Stimulated activated naive B cell treated with anti-CD40 and anti-IgM and Interleukin-4, amounts not matched to agents 10 μg/mL and 1 μg/mL and 100 μg/mL, for 72 hours (primary cell): Measurements from ENCODE around the gene PARP4.
"Not testable (repeated sequence)": the region's sequence is repeated elsewhere in the genome, so short reads cannot be mapped to it uniquely, and the experiment has no call there.

Source experiments
- ATAC-seq, 2 donors: fragments of 150-1000 bp; cut with Tn5 transposase; replicated peaks; 2 replicates each; pipeline ENCODE4 v1.10.0; 2021; ENCODE audit warnings: moderate library complexity in 1 of 2
- DNase-seq: peaks from one replicate; pipeline ENCODE4 v3.0.0; 2021
- H3K27ac Mint-ChIP-seq: one replicate; pipeline ENCODE4 v1.8.0; 2022; ENCODE audit warnings: mild to moderate bottlenecking, mixed read lengths
- H3K27me3 Mint-ChIP-seq, 2 donors: one replicate each; pipeline ENCODE4 v1.8.0; 2022; ENCODE audit warnings: mixed read lengths in 2 of 2
- H3K36me3 Mint-ChIP-seq, 2 donors: one replicate each; pipeline ENCODE4 v1.8.0; 2022; ENCODE audit warnings: mixed read lengths in 2 of 2, mild to moderate bottlenecking in 1 of 2
- H3K4me1 Mint-ChIP-seq, 2 donors: one replicate each; pipeline ENCODE4 v1.8.0; 2022; ENCODE audit warnings: mixed read lengths in 2 of 2, mild to moderate bottlenecking in 1 of 2
- H3K4me3 Mint-ChIP-seq, 2 donors: one replicate each; pipeline ENCODE4 v1.8.0; 2022; ENCODE audit warnings: mild to moderate bottlenecking in 2 of 2, mixed read lengths in 2 of 2, moderate library complexity in 1 of 2
- H3K9me3 Mint-ChIP-seq, 2 donors: one replicate each; pipeline ENCODE4 v1.8.0; 2022; ENCODE audit warnings: mixed read lengths in 2 of 2, mild to moderate bottlenecking in 1 of 2

PARP4 gene

GRCh38 chr13:24452044-24452443, 60.5 kb downstream of the PARP4 start:
- H3K36me3 Mint-ChIP-seq, result peaks cover 45 to 62% of the 10 kb centered on the region in 2 donors
- ATAC-seq (no peak), DNase-seq (no peak)
- H3K4me3 Mint-ChIP-seq, result no peak overlapping the region
- no peak overlapping the region for H3K27ac Mint-ChIP-seq
- no peaks in the 10 kb centered on the region for H3K9me3 Mint-ChIP-seq
- no peaks in the 10 kb centered on the region for H3K4me1 Mint-ChIP-seq
- no peaks in the 10 kb centered on the region for H3K27me3 Mint-ChIP-seq

GRCh38 chr13:24450530-24450929, 62.0 kb downstream of the PARP4 start:
- no peaks in the 10 kb centered on the region for H3K4me1 Mint-ChIP-seq
- no peak for DNase-seq
- H3K4me3 Mint-ChIP-seq, result no peak overlapping the region
- peaks cover 50 to 63% of the 10 kb centered on the region in 2 donors for H3K36me3 Mint-ChIP-seq
- no peaks in the 10 kb centered on the region for H3K9me3 Mint-ChIP-seq
- no peaks in the 10 kb centered on the region for H3K27me3 Mint-ChIP-seq
- no peak overlapping the region for H3K27ac Mint-ChIP-seq
- no peak for ATAC-seq

- H3K36me3 Mint-ChIP-seq, result peaks cover 43 to 56% of the 10 kb centered on the region in 2 donors
- H3K4me3 Mint-ChIP-seq, H3K27ac Mint-ChIP-seq, H3K27me3 Mint-ChIP-seq, H3K9me3 Mint-ChIP-seq, DNase-seq, ATAC-seq, H3K4me1 Mint-ChIP-seq: not testable (repeated sequence)
Observed at GRCh38 chr13:24444851-24445250, 67.7 kb downstream of the PARP4 start.

GRCh38 chr13:24443366-24443765, 69.2 kb downstream of the PARP4 start:
- H3K27me3 Mint-ChIP-seq, result no peaks in the 10 kb centered on the region
- H3K4me1 Mint-ChIP-seq, result no peaks in the 10 kb centered on the region
- DNase-seq, result no peak
- no peak overlapping the region for H3K27ac Mint-ChIP-seq
- no peaks in the 10 kb centered on the region for H3K9me3 Mint-ChIP-seq
- ATAC-seq, result no peak
- no peak overlapping the region for H3K4me3 Mint-ChIP-seq
- H3K36me3 Mint-ChIP-seq, result peaks cover 34 to 49% of the 10 kb centered on the region in 2 donors

- not testable (repeated sequence) for H3K4me1 Mint-ChIP-seq, ATAC-seq, H3K27ac Mint-ChIP-seq, H3K4me3 Mint-ChIP-seq, H3K9me3 Mint-ChIP-seq, H3K27me3 Mint-ChIP-seq, DNase-seq
- H3K36me3 Mint-ChIP-seq, result peaks cover 27 to 55% of the 10 kb centered on the region in 2 donors
Observed at GRCh38 chr13:24426045-24426444, 86.5 kb downstream of the PARP4 start.

GRCh38 chr13:24419668-24420067, 92.9 kb downstream of the PARP4 start:
- not testable (repeated sequence) for H3K27ac Mint-ChIP-seq, H3K4me1 Mint-ChIP-seq, H3K9me3 Mint-ChIP-seq, H3K4me3 Mint-ChIP-seq, DNase-seq, H3K27me3 Mint-ChIP-seq, ATAC-seq
- H3K36me3 Mint-ChIP-seq, result peaks cover 29 to 35% of the 10 kb centered on the region in 2 donors

GRCh38 chr13:24407844-24408243, 104.7 kb downstream of the PARP4 start:
- no peaks in the 10 kb centered on the region for H3K4me1 Mint-ChIP-seq
- no peaks in the 10 kb centered on the region for H3K9me3 Mint-ChIP-seq
- peaks cover 9 to 13% of the 10 kb centered on the region in 2 donors for H3K27me3 Mint-ChIP-seq
- H3K36me3 Mint-ChIP-seq, result no peaks in the 10 kb centered on the region
- H3K27ac Mint-ChIP-seq, result no peak overlapping the region
- no peak overlapping the region for H3K4me3 Mint-ChIP-seq
- no peak for DNase-seq
- no peak for ATAC-seq

GRCh38 chr13:24406524-24406923, 106.1 kb downstream of the PARP4 start:
- ATAC-seq, result no peak
- no peak for DNase-seq
- H3K27me3 Mint-ChIP-seq, result peaks cover 9 to 13% of the 10 kb centered on the region in 2 donors
- no peaks in the 10 kb centered on the region for H3K9me3 Mint-ChIP-seq
- H3K4me1 Mint-ChIP-seq, result no peaks in the 10 kb centered on the region
- H3K36me3 Mint-ChIP-seq, result no peaks in the 10 kb centered on the region
- no peak overlapping the region for H3K4me3 Mint-ChIP-seq
- H3K27ac Mint-ChIP-seq, result no peak overlapping the region

GRCh38 chr13:24396821-24397220, 115.8 kb downstream of the PARP4 start:
- Mint-ChIP-seq H3K27ac (no peak overlapping the region), H3K9me3 (peaks cover 8 to 15% of the 10 kb centered on the region in 2 donors), H3K4me1 (no peaks in the 10 kb centered on the region), H3K36me3 (peaks cover 0 to 12% of the 10 kb centered on the region in 2 donors), H3K27me3 (no peaks in the 10 kb centered on the region), H3K4me3 (no peak overlapping the region)
- DNase-seq (no peak), ATAC-seq (no peak)

- Mint-ChIP-seq H3K9me3 (peaks cover 8 to 15% of the 10 kb centered on the region in 2 donors), H3K4me3 (no peak overlapping the region), H3K27ac (no peak overlapping the region), H3K4me1 (no peaks in the 10 kb centered on the region), H3K36me3 (peaks cover 0 to 12% of the 10 kb centered on the region in 2 donors), H3K27me3 (peaks cover 1 to 3% of the 10 kb centered on the region in 2 donors)
- DNase-seq, result no peak
- no peak for ATAC-seq
Observed at GRCh38 chr13:24392972-24393371, 119.6 kb downstream of the PARP4 start.

- H3K4me3 Mint-ChIP-seq, H3K9me3 Mint-ChIP-seq, H3K4me1 Mint-ChIP-seq, H3K27me3 Mint-ChIP-seq, ATAC-seq, H3K27ac Mint-ChIP-seq, DNase-seq: not testable (repeated sequence)
- H3K36me3 Mint-ChIP-seq, result peaks cover 0 to 12% of the 10 kb centered on the region in 2 donors
Observed at GRCh38 chr13:24391771-24392683, 120.6 kb downstream of the PARP4 start.

GRCh38 chr13:24390795-24391194, 121.8 kb downstream of the PARP4 start:
- not testable (repeated sequence) for H3K36me3 Mint-ChIP-seq

GRCh38 chr13:24389506-24389905, 123.1 kb downstream of the PARP4 start:
- H3K9me3 Mint-ChIP-seq, result no peaks in the 10 kb centered on the region
- no peak overlapping the region for H3K27ac Mint-ChIP-seq
- ATAC-seq, result no peak
- H3K4me1 Mint-ChIP-seq, result peaks cover 0 to 3% of the 10 kb centered on the region in 2 donors
- peaks cover 0 to 3% of the 10 kb centered on the region in 2 donors for H3K36me3 Mint-ChIP-seq
- H3K4me3 Mint-ChIP-seq, result no peak overlapping the region
- peaks cover 6 to 7% of the 10 kb centered on the region in 2 donors for H3K27me3 Mint-ChIP-seq
- no peak for DNase-seq

More at GRCh38 chr13:24390795-24391194, 121.8 kb downstream of the PARP4 start:
- not testable (repeated sequence) for H3K4me3 Mint-ChIP-seq, ATAC-seq, H3K9me3 Mint-ChIP-seq, H3K27ac Mint-ChIP-seq, H3K4me1 Mint-ChIP-seq, DNase-seq, H3K27me3 Mint-ChIP-seq

- not testable (repeated sequence) for ATAC-seq, H3K36me3 Mint-ChIP-seq, H3K27ac Mint-ChIP-seq, H3K9me3 Mint-ChIP-seq, DNase-seq, H3K27me3 Mint-ChIP-seq, H3K4me1 Mint-ChIP-seq, H3K4me3 Mint-ChIP-seq
Observed at GRCh38 chr13:24388743-24389142, 123.8 kb downstream of the PARP4 start.
